Nephron (organoid): Measurements from ENCODE around the gene DMXL1.
A peak's percentile ranks its signal among the peaks of the same experiment; 100 is the strongest.

Experiments used
- H3K27ac Mint-ChIP-seq, 3 experiments: 2 replicates each; pipeline ENCODE4 v1.8.0; 2020; ENCODE audit warnings: mixed read lengths in 3 of 3, mild to moderate bottlenecking in 2 of 3, moderate library complexity in 1 of 3
- H3K27me3 Mint-ChIP-seq: 2 replicates; pipeline ENCODE4 v1.8.0; 2021; ENCODE audit warnings: low read depth, mild to moderate bottlenecking, moderate library complexity, mixed read lengths
- H3K36me3 Mint-ChIP-seq: 2 replicates; pipeline ENCODE4 v1.8.0; 2020; ENCODE audit warnings: low read depth, mixed read lengths
- H3K4me1 Mint-ChIP-seq: 2 replicates; pipeline ENCODE4 v1.8.0; 2020; ENCODE audit warnings: mixed read lengths
- H3K4me3 Mint-ChIP-seq, 3 experiments: 2 replicates each; pipeline ENCODE4 v1.8.0; 2020; ENCODE audit warnings: mild to moderate bottlenecking in 3 of 3, mixed read lengths in 3 of 3, moderate library complexity in 2 of 3
- H3K9me3 Mint-ChIP-seq: 2 replicates; pipeline ENCODE4 v1.8.0; 2020; ENCODE audit warnings: mixed read lengths
- CTCF ChIP-seq, 3 experiments: fragments of 200-600 bp; sonication (generic); IDR thresholded peaks; one replicate each; pipeline ENCODE4 v1.5.0; 2021; ENCODE audit warnings: antibody characterized with exemption in 3 of 3; ENCODE audit not compliant: unreplicated experiment in 3 of 3

Gene DMXL1

GRCh38 chr5:119055294-119055693 is 15.6 kb upstream of the DMXL1 start:
- H3K9me3 Mint-ChIP-seq: no peaks in the 10 kb centered on the region
- no peaks in the 10 kb centered on the region for H3K36me3 Mint-ChIP-seq
- H3K4me3 Mint-ChIP-seq: no peak overlapping the region
- no peak for TF ChIP-seq CTCF (IDR thresholded peaks at IDR 0.05; ENCODE audit: unreplicated experiment in 3 of 3)
- H3K27ac Mint-ChIP-seq: no peak overlapping the region
- no peaks in the 10 kb centered on the region for H3K27me3 Mint-ChIP-seq
- H3K4me1 Mint-ChIP-seq: no peaks in the 10 kb centered on the region

DNA sequence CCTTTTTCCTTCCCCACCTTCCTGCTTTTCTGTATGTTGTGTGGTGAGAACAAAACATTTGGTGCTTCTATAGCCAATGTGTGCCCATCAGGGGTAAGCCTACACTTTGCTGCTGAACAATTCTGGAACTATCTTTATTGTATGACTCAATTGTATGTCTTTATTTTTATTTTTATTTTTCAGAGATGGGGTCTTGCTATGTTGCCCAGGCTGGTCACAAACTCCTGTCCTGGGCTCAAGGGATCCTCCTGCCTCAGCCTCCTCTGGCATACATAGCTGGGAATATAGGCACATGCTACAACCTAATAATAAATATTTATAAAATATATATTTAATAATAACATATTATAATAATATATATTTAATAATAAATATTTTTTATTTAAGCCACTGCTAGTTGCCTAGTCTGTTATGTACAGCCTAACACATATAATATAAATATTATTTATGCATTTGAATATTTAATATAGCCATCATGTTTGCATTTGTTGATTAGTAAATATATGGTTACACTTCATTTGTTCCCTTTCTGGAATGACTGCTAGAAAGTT is 11.8 kb upstream of the DMXL1 start:
- H3K36me3 Mint-ChIP-seq: no peaks in the 10 kb centered on the region
- no peaks in the 10 kb centered on the region for H3K27me3 Mint-ChIP-seq
- no peak overlapping the region for H3K4me3 Mint-ChIP-seq
- H3K9me3 Mint-ChIP-seq: no peaks in the 10 kb centered on the region
- H3K27ac Mint-ChIP-seq: no peak overlapping the region
- peaks cover 5% of the 10 kb centered on the region for H3K4me1 Mint-ChIP-seq
- TF ChIP-seq CTCF (IDR thresholded peaks at IDR 0.05; ENCODE audit: unreplicated experiment in 3 of 3): no peak

- H3K27ac Mint-ChIP-seq: no peak overlapping the region
- no peak overlapping the region for H3K4me3 Mint-ChIP-seq
- no peak for TF ChIP-seq CTCF (IDR thresholded peaks at IDR 0.05; ENCODE audit: unreplicated experiment in 3 of 3)
- no peaks in the 10 kb centered on the region for H3K27me3 Mint-ChIP-seq
- no peaks in the 10 kb centered on the region for H3K9me3 Mint-ChIP-seq
- peaks cover 5% of the 10 kb centered on the region for H3K4me1 Mint-ChIP-seq
- H3K36me3 Mint-ChIP-seq: no peaks in the 10 kb centered on the region
Observed at GRCh38 chr5:119059740-119060255, 11.1 kb upstream of the DMXL1 start.

- Mint-ChIP-seq H3K27ac (peak overlapping the region in 1 of 3 experiments; percentile 37), H3K4me1 (peaks cover 5% of the 10 kb centered on the region)
Observed at GRCh38 chr5:119063579-119064379, 7.1 kb upstream of the DMXL1 start.

DNA sequence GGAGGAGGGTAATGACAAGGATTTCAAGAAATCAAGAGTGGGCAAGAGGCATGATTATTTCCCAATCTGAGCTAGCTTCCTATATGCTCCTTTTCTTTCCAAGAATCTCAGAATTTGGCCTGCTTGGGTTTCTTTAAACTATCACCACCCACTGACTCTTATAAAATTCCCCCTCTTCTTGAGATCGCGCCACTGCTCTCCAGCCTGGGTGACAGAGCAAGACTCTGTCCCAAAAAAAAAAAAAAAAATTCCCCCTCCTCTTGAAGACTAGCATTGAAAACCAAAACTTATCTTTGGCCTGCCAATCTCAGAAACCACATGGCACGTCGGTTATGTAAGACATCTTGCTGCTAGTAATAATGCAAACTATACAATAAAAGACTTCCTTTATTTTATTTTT is 3.4 kb upstream of the DMXL1 start:
- H3K4me1 Mint-ChIP-seq: peaks cover 11% of the 10 kb centered on the region
- H3K9me3 Mint-ChIP-seq: no peaks in the 10 kb centered on the region

More at GRCh38 chr5:119063579-119064379, 7.1 kb upstream of the DMXL1 start:
- H3K36me3 Mint-ChIP-seq: no peaks in the 10 kb centered on the region
- no peak for TF ChIP-seq CTCF (IDR thresholded peaks at IDR 0.05; ENCODE audit: unreplicated experiment in 3 of 3)
- H3K4me3 Mint-ChIP-seq: no peak overlapping the region
- H3K27me3 Mint-ChIP-seq: no peaks in the 10 kb centered on the region
- no peaks in the 10 kb centered on the region for H3K9me3 Mint-ChIP-seq

More for the DNA sequence above, 3.4 kb upstream of the DMXL1 start:
- no peak for TF ChIP-seq CTCF (IDR thresholded peaks at IDR 0.05; ENCODE audit: unreplicated experiment in 3 of 3)
- H3K27ac Mint-ChIP-seq: no peak overlapping the region
- H3K4me3 Mint-ChIP-seq: no peak overlapping the region
- H3K27me3 Mint-ChIP-seq: no peaks in the 10 kb centered on the region
- H3K36me3 Mint-ChIP-seq: no peaks in the 10 kb centered on the region
